Heart left ventricle (tissue), 16 donors: ENCODE measurements around the gene S100A11. TPM values are rescaled to one million over a fixed set of nuclear protein-coding genes. Genes with fewer than 3 reads are reported as not detected.
A peak's percentile ranks its signal among the peaks of the same experiment; 100 is the strongest.

Experiments used
- ATAC-seq, 4 donors: fragments of 200-7000 bp; cut with Tn5 transposase; one replicate each; pipeline ENCODE4 v1.9.1; 2020 to 2022; ENCODE audit warnings: moderate library complexity in 4 of 4, mild to moderate bottlenecking in 3 of 4, moderate number of reproducible peaks in 1 of 4
- DNase-seq, 5 donors: peaks; one replicate each; pipeline ENCODE4 v3.0.0-alpha.2; 2020
- H3K27ac ChIP-seq, 12 donors: fragments of 200-600 bp; sonication (generic) in 4 of 12; one replicate each; pipeline versions ENCODE4 v1.5.0 to v1.8.0; 2016 to 2022; ENCODE audit warnings: mild to moderate bottlenecking in 2 of 12
- H3K27me3 ChIP-seq, 9 donors: fragments of 200-600 bp; sonication (generic) in 2 of 9; one replicate each; pipeline versions ENCODE4 v1.5.1 to v1.8.0; 2016 to 2022; ENCODE audit warnings: mild to moderate bottlenecking in 3 of 9
- H3K36me3 ChIP-seq, 9 donors: fragments of 200-600 bp; sonication (generic) in 2 of 9; one replicate each; pipeline versions ENCODE4 v1.5.0 to v1.8.0; 2018 to 2022; ENCODE audit warnings: mild to moderate bottlenecking in 2 of 9
- H3K4me1 ChIP-seq, 12 donors: fragments of 200-600 bp; sonication (generic) in 4 of 12; one replicate each; pipeline versions ENCODE4 v1.5.0 to v1.8.0; 2016 to 2022; ENCODE audit warnings: mild to moderate bottlenecking in 3 of 12
- H3K4me3 ChIP-seq, 12 donors: fragments of 200-600 bp; sonication (generic) in 4 of 12; one replicate each; pipeline versions ENCODE4 v1.5.0 to v1.8.0; 2017 to 2022; ENCODE audit warnings: mild to moderate bottlenecking in 9 of 12, moderate library complexity in 4 of 12
- H3K9me3 ChIP-seq, 12 donors: fragments of 200-600 bp; sonication (generic) in 4 of 12; one replicate each; pipeline versions ENCODE4 v1.5.0 to v1.8.0; 2016 to 2022; ENCODE audit warnings: mild to moderate bottlenecking in 1 of 12
- CTCF ChIP-seq, 12 donors: fragments of 200-600 bp; sonication (generic) in 4 of 12; IDR thresholded peaks; one replicate each; pipeline versions ENCODE4 v1.5.0 to v1.8.0; 2018 to 2022; ENCODE audit warnings: antibody characterized with exemption in 12 of 12, mild to moderate bottlenecking in 5 of 12
- POLR2A ChIP-seq, 2 donors: fragments of 450-650 bp; IDR thresholded peaks; one replicate each; pipeline ENCODE4 v1.6.1; 2017; ENCODE audit warnings: antibody characterized with exemption in 2 of 2, mild to moderate bottlenecking in 2 of 2, moderate library complexity in 2 of 2
- WGBS, 4 donors: extraction: QIAGEN DNeasy Blood & Tissue Kit in 2 of 4; methylation state at CpG; one replicate each; pipeline versions ENCODE4 v1.1.5 to v1.1.7; 2013 to 2018; 5-methylcytosine and 5-hydroxymethylcytosine counted together
- intact Hi-C, 10 donors: fragments of 100-400 bp; cut with DNase I; formaldehyde crosslinking; loops; one replicate each; pipeline versions ENCODE4 v1.11.1 to v1.14.2; 2022
- polyA plus RNA-seq, 2 donors: library from polyadenylated mRNA; stranded (reverse); fragments of 200-250 nt; gene quantifications; one replicate each; pipeline ENCODE4 v1.2.3, GENCODE V29; 2013
- total RNA-seq, 9 donors: library from RNA; depleted of rRNA in 2 of 9; stranded (reverse); fragments of >200 nt in 2 of 9; fragmentation: NEBNext Ultra II Directional in 3 of 9; extraction: Animal tissue kit (Norgen Biotek cat#: 25700) in 3 of 9; gene quantifications; one replicate each; pipeline versions ENCODE4 v1.1.0 to v1.2.4, GENCODE V29; 2016 to 2023
- donor health status: ischemic (EF 13 %, LVEDD 7.1; RV severe dilation, severe dysfunction).
- donor health status: healthy with polysubstance abuse.
- donor health status: DM: no; HTN: yes; CAD: no.
- donor health status: DM: no; HTN: no; CAD: no.
- donor health status: ischemic (EF 25% LVEDD 6.9; RV normal size, moderate dysfunction).
- donor health status: ischemic (EF 25% LVEDD 5.7; RV mildly dilated, moderate dysfunction).
- donor health status: healthy.
- donor health status: DM: yes; HTN: yes; CAD: no.
- donor health status: ischemic (EF 35%, LVEDD 5.7; RV mildly dilated, moderate dysfunction).
- donor health status: nonischemic (EF 11% LVEDD 7.7; RV severe dilation, severe dysfunction).
- donor health status: DM: yes; HTN: yes; CAD: no.
- donor health status: PGD.
- donor health status: ischemic (EF 29% LVEDD 5.4; RV normal size, mild dysfunction).
- donor health status: nonischemic (EF 23%, LVEDD 6.1; RV moderate dilation, normal function).

Gene S100A11
- total and polyA plus RNA-seq, 11 donors, result 44.9 to 571 (median 114) TPM

- intact Hi-C loops, result no loop called here
- H3K27ac ChIP-seq, result no peak overlapping the region
- peaks cover 0 to 22% (median 0%) of the 10 kb centered on the region in 9 donors for H3K27me3 ChIP-seq
- WGBS, 4 donors, result 80 to 90% (median 84%) methylated on average over 22 to 24 of the region's 24 CpGs
- H3K36me3 ChIP-seq, result no peaks in the 10 kb centered on the region
- no peaks in the 10 kb centered on the region for H3K9me3 ChIP-seq
- no peak overlapping the region for H3K4me3 ChIP-seq
- ATAC-seq, result no peak
- TF ChIP-seq POLR2A (IDR thresholded peaks at IDR 0.05) (no peak), CTCF (IDR thresholded peaks at IDR 0.05) (no peak)
- peak in 1 of 5 donors; percentile 41 for DNase-seq
- no peaks in the 10 kb centered on the region for H3K4me1 ChIP-seq
Measured at GRCh38 chr1:152078831-152079441, 42.1 kb upstream of the S100A11 start.

- intact Hi-C loops, result no loop called here
Measured at GRCh38 chr1:152072311-152072710, 35.5 kb upstream of the S100A11 start.

GRCh38 chr1:152071123-152071522 is 34.3 kb upstream of the S100A11 start:
- 42 to 51% (median 47%) methylated on average over 3 of the region's 3 CpGs for WGBS, 4 donors
- H3K27me3 ChIP-seq, result peaks cover 0 to 32% (median 4%) of the 10 kb centered on the region in 9 donors
- intact Hi-C loops, result no loop called here

More at GRCh38 chr1:152072311-152072710, 35.5 kb upstream of the S100A11 start:
- Histone ChIP-seq H3K4me3 (no peak overlapping the region), H3K27ac (no peak overlapping the region), H3K4me1 (no peaks in the 10 kb centered on the region), H3K9me3 (no peaks in the 10 kb centered on the region), H3K27me3 (peaks cover 0 to 32% (median 4%) of the 10 kb centered on the region in 9 donors), H3K36me3 (no peaks in the 10 kb centered on the region)
- ATAC-seq, result no peak
- DNase-seq, result no peak
- TF ChIP-seq CTCF (IDR thresholded peaks at IDR 0.05) (no peak), POLR2A (IDR thresholded peaks at IDR 0.05) (no peak)
- WGBS, 4 donors, result 76 to 89% (median 79%) methylated on average over 3 of the region's 3 CpGs

GRCh38 chr1:152067929-152068328 is 31.1 kb upstream of the S100A11 start:
- ATAC-seq, result no peak

More at GRCh38 chr1:152071123-152071522, 34.3 kb upstream of the S100A11 start:
- DNase-seq (no peak), ATAC-seq (no peak)
- Histone ChIP-seq H3K9me3 (no peaks in the 10 kb centered on the region), H3K4me1 (no peaks in the 10 kb centered on the region), H3K27ac (no peak overlapping the region), H3K4me3 (no peak overlapping the region), H3K36me3 (no peaks in the 10 kb centered on the region)
- TF ChIP-seq POLR2A (IDR thresholded peaks at IDR 0.05), result no peak
- TF ChIP-seq CTCF (IDR thresholded peaks at IDR 0.05), result no peak

More at GRCh38 chr1:152067929-152068328, 31.1 kb upstream of the S100A11 start:
- H3K9me3 ChIP-seq, result no peaks in the 10 kb centered on the region
- no peak for DNase-seq
- no peaks in the 10 kb centered on the region for H3K36me3 ChIP-seq
- H3K27ac ChIP-seq, result no peak overlapping the region
- intact Hi-C loops, result loop anchor here in 1 of 10 donors (5.0 kb wide), 1 partner anchor 44 kb away; no protein-coding TSS in a partner anchor
- H3K27me3 ChIP-seq, result peaks cover 0 to 36% (median 4%) of the 10 kb centered on the region in 9 donors
- TF ChIP-seq POLR2A (IDR thresholded peaks at IDR 0.05), result no peak
- TF ChIP-seq CTCF (IDR thresholded peaks at IDR 0.05), result no peak
- 54 to 82% (median 64%) methylated on average over 1 of the region's 1 CpG for WGBS, 4 donors
- no peaks in the 10 kb centered on the region for H3K4me1 ChIP-seq
- no peak overlapping the region for H3K4me3 ChIP-seq
